Kidney (tissue), 14 donors: ENCODE measurements around the gene FOLR3. TPM values are rescaled to one million over a fixed set of nuclear protein-coding genes. Genes with fewer than 3 reads are reported as not detected.
"Not testable (repeated sequence)": the region's sequence is repeated elsewhere in the genome, so short reads cannot be mapped to it uniquely, and the experiment has no call there.

ENCODE experiments used
- DNase-seq, 5 donors: peaks; one replicate each; pipeline ENCODE4 v3.0.0-alpha.2; 2013 to 2020
- FAIRE-seq: peaks from 2 replicates; lab custom pipeline; 2012; peaks lifted over from hg19 to GRCh38; lab: Jason Lieb, UNC
- H3K27ac ChIP-seq, 2 donors: one replicate each; pipeline ENCODE4 v1.7.0; 2013; ENCODE audit warnings: low read depth in 2 of 2, low read length in 2 of 2, inconsistent platforms in 1 of 2
- H3K27me3 ChIP-seq: one replicate; pipeline ENCODE4 v1.7.1; 2013; ENCODE audit warnings: low read length, inconsistent platforms; ENCODE audit not compliant: control insufficient read depth, insufficient read depth
- H3K36me3 ChIP-seq, 3 donors: one replicate each; pipeline versions ENCODE4 v1.7.0 to v1.7.1; 2013; ENCODE audit warnings: low read length in 3 of 3, control low read depth in 1 of 3, inconsistent platforms in 1 of 3; ENCODE audit not compliant: insufficient read depth in 3 of 3, control insufficient read depth in 2 of 3
- H3K4me1 ChIP-seq, 3 donors: one replicate each; pipeline versions ENCODE4 v1.7.0 to v1.7.1; 2013; ENCODE audit warnings: low read length in 3 of 3, inconsistent platforms in 1 of 3, low read depth in 1 of 3; ENCODE audit not compliant: control insufficient read depth in 2 of 3, insufficient read depth in 2 of 3
- H3K4me3 ChIP-seq, 3 donors: one replicate each; pipeline versions ENCODE4 v1.7.0 to v1.8.1; 2013; ENCODE audit warnings: low read length in 3 of 3, control low read depth in 1 of 3, inconsistent platforms in 1 of 3
- H3K9ac ChIP-seq, 3 donors: one replicate each; pipeline versions ENCODE4 v1.7.0 to v1.7.1; 2013; ENCODE audit warnings: low read length in 3 of 3, control low read depth in 1 of 3, inconsistent platforms in 1 of 3
- H3K9me3 ChIP-seq, 3 donors: one replicate each; pipeline versions ENCODE4 v1.7.0 to v1.7.1; 2013; ENCODE audit warnings: low read length in 3 of 3, control low read depth in 1 of 3, inconsistent platforms in 1 of 3; ENCODE audit not compliant: control insufficient read depth in 2 of 3, insufficient read depth in 1 of 3
- intact Hi-C: fragments of 100-400 bp; cut with DNase I; formaldehyde crosslinking; loops from one replicate; pipeline ENCODE4 v1.11.1; 2022
- polyA plus RNA-seq: library from polyadenylated mRNA; stranded (reverse); fragments of 350-450 nt; fragmentation: Illumina TruSeq; extraction: RNeasy Lipid Tissue Mini Kit (QIAGEN cat#74804); gene quantifications from one replicate; pipeline ENCODE4 v1.2.3, GENCODE V29; 2014; ENCODE audit warnings: low read depth, low replicate concordance; ENCODE audit not compliant: insufficient read depth
- total RNA-seq: library from RNA; stranded (reverse); fragmentation: NEBNext Ultra II Directional; extraction: Animal tissue kit (Norgen Biotek cat#: 25700); gene quantifications from one replicate; pipeline ENCODE4 v1.2.1, GENCODE V29; 2021
- TF ChIP-seq, protein P1 (sequence below): IDR thresholded peaks from 3 replicates; pipeline ENCODE4 v1.5.1; 2012; ENCODE audit warnings: mild to moderate bottlenecking, moderate library complexity, borderline replicate concordance; ENCODE audit not compliant: insufficient read depth; ENCODE audit errors: extremely low read depth
- donor health status: control.
- donor health status: control.
- donor health status: control.
- donor health status: control.
- donor health status: control.
- donor health status: DM: yes; HTN: yes; CAD: no.
- donor health status: Normal renal cell carcinoma (clear cell type).

The FOLR3 gene
- total and polyA plus RNA-seq, 2 donors from 2014 or later: 17.5 to 65.0 TPM

DNA sequence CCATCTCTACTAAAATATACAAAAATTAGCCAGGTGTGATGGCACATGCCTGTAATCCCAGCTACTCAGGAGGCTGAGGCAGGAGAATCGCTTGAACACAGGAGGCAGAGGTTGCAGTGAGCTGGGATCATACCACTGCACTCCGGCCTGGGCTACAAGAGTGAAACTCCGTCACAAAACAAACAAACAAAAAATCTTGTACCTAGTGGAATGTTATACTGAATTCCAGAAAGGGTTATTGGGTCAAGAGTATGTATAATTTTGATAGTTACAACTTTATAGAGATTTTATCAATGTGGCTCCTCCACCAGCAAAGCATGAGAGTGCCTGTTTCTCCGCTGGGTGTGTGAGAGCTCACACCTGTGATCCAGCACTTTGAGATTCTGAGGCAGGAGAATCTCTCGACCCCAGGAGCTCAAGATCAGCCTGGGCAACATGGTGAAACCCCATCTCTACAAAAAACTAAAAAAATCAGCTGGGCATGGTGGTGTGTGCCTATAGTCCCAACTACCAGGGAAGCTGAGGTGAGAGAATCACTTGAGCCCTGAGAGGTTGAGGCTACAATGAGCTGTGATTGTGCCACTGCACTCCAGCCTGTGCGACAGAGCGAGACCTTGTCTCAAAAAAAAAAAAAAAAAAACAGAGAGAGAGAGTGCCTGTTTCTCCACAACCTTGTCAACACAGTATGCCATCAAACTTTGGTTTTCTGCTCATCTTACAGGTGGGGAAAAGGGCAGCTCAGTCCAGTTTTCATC lies 43.7 kb downstream of the FOLR3 start:
- intact Hi-C loops: no loop called here
- no peak overlapping the region for H3K4me3 ChIP-seq
- peaks cover 0 to 4% (median 0%) of the 10 kb centered on the region in 3 donors for H3K4me1 ChIP-seq
- FAIRE-seq: no peak
- H3K27me3 ChIP-seq: no peaks in the 10 kb centered on the region
- no peak overlapping the region for H3K27ac ChIP-seq
- H3K36me3 ChIP-seq: no peaks in the 10 kb centered on the region
- H3K9ac ChIP-seq: no peak overlapping the region
- H3K9me3 ChIP-seq: no peaks in the 10 kb centered on the region
- DNase-seq: no peak
- TF ChIP-seq, protein P1, sequence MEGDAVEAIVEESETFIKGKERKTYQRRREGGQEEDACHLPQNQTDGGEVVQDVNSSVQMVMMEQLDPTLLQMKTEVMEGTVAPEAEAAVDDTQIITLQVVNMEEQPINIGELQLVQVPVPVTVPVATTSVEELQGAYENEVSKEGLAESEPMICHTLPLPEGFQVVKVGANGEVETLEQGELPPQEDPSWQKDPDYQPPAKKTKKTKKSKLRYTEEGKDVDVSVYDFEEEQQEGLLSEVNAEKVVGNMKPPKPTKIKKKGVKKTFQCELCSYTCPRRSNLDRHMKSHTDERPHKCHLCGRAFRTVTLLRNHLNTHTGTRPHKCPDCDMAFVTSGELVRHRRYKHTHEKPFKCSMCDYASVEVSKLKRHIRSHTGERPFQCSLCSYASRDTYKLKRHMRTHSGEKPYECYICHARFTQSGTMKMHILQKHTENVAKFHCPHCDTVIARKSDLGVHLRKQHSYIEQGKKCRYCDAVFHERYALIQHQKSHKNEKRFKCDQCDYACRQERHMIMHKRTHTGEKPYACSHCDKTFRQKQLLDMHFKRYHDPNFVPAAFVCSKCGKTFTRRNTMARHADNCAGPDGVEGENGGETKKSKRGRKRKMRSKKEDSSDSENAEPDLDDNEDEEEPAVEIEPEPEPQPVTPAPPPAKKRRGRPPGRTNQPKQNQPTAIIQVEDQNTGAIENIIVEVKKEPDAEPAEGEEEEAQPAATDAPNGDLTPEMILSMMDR: no peak

DNA sequence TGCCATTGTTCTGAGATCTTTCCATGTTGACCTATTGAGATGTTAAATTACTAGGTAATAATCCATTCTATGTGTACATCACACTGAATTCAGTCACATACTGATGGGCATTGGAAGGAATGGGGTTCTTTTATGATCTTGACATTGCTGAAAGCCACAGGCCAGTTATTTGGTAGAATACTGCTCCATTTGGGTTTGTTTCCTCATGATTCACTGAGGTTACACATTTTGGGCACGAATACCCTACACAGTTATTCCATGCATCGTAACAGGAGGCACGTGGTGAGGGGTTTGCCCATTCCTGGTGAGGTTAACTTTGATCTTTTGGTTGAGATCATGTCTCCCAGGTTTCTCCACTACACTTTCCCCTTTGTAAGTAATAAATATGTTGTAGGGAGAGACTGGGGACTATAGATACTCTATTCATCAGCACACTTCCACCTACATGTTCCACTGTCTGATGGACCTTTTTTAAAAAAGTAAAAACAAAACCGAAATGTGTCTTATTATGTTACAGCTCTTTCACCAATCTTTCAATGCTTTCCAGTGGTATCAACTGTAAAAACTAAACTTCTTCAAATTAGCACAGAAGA lies 44.4 kb downstream of the FOLR3 start:
- no peaks in the 10 kb centered on the region for H3K9me3 ChIP-seq
- no peak overlapping the region for H3K4me3 ChIP-seq
- intact Hi-C loops: no loop called here
- no peaks in the 10 kb centered on the region for H3K27me3 ChIP-seq
- TF ChIP-seq, protein P1: no peak
- DNase-seq (no peak), FAIRE-seq (no peak)
- no peak overlapping the region for H3K9ac ChIP-seq
- H3K4me1 ChIP-seq: peaks cover 0 to 4% (median 0%) of the 10 kb centered on the region in 3 donors
- no peak overlapping the region for H3K27ac ChIP-seq
- no peaks in the 10 kb centered on the region for H3K36me3 ChIP-seq

DNA sequence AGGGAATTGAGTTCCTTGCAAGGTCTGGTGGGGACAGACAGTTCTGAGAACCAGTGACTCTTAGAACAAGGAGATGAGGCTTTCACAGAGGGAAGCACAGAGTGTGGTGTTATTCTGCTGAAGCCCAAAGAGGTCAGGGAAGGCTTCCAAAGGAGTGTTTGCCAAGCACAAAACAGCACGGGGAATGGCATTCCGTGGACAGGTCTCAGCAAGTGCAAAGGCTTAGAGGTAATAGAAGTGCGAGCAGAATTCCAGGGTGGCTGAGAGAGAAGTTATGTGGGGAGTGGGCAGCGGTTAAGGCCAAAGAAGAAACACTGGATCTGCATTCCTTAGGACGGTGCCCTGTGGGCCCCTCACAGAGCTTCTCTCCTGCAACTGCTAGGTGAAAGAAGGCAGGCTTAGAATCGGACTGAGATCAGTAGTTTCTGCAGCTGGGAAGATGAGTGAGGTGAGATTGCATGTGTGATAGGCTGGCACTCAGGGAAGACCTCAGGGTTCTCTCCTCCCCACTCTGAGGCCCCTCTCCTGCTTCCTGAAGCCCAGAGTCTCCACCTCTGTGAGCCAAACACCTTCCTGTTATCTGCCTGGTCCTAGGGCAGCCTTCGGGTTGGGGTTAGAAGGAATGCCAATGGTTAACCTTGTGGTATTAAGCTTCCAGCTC lies 45.5 kb downstream of the FOLR3 start:
- not testable (repeated sequence) for H3K4me3 ChIP-seq, H3K9me3 ChIP-seq

DNA sequence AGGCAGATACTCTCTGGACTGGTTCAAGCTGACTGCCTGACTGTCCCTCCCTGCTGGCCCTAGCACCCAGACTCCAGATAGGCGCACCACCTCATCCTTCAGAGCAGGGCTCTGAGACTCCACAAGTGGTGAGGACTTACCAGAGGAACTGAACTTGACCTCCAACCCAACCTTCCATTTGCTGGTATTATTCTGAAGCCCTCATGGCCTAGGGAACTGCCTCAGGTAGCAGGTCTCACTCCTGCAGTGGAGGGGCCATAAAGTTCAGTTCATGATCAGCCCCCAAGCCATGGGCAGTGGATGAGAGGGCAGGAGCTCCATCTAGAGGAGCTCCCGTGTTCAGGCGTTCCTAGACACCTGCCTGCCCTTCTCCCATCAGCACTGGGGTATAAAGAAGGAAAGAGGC lies 46.0 kb downstream of the FOLR3 start:
- TF ChIP-seq, protein P1: peak; percentile 20
- not testable (repeated sequence) for H3K9me3 ChIP-seq, H3K27ac ChIP-seq

More for the DNA sequence above, 45.5 kb downstream of the FOLR3 start:
- intact Hi-C loops, FAIRE-seq, H3K9ac ChIP-seq, H3K36me3 ChIP-seq, H3K4me1 ChIP-seq, H3K27ac ChIP-seq, H3K27me3 ChIP-seq: not testable (repeated sequence)
- DNase-seq: peak in 1 of 5 donors; percentile 16

More for the DNA sequence above, 46.0 kb downstream of the FOLR3 start:
- H3K9ac ChIP-seq, H3K36me3 ChIP-seq, H3K4me3 ChIP-seq, H3K4me1 ChIP-seq, H3K27me3 ChIP-seq, intact Hi-C loops, FAIRE-seq: not testable (repeated sequence)
- DNase-seq: peak in 1 of 5 donors; percentile 40
